A673 (cell line): ENCODE results near the gene ZNF141.

Source experiments
- CTCF ChIP-seq: fragments of 300-800, 200-600 bp; sonication (generic); conservative IDR thresholded peaks from 2 replicates; pipeline ENCODE4 v1.5.1; 2017; ENCODE audit warnings: low read depth, mild to moderate bottlenecking, antibody characterized with exemption, low read length, moderate library complexity, mixed read lengths
- EZH2 ChIP-seq: fragments of 200-600 bp; sonication (generic); IDR thresholded peaks from 2 replicates; pipeline ENCODE4 v1.6.1; 2017; ENCODE audit warnings: borderline replicate concordance, low read depth, mild to moderate bottlenecking, mixed read lengths, antibody characterized with exemption, low read length; ENCODE audit not compliant: poor library complexity, severe bottlenecking

DNA sequence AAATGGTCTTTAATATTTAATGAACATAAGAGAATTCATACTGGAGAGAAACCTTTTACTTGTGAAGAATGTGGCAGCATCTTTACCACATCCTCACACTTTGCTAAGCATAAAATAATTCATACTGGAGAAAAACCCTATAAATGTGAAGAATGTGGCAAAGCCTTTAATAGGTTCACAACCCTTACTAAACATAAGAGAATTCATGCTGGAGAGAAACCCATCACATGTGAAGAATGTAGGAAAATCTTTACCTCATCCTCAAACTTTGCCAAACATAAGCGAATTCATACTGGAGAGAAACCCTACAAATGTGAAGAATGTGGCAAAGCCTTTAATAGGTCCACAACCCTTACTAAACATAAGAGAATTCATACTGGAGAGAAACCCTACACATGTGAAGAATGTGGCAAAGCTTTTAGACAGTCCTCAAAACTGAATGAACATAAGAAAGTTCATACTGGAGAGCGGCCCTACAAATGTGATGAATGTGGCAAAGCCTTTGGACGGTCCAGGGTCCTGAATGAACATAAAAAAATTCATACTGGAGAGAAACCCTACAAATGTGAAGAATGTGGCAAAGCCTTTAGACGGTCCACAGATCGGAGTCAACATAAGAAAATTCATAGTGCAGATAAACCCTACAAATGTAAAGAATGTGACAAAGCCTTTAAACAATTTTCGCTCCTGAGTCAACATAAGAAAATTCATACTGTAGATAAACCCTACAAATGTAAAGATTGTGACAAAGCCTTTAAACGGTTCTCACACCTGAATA is 35.6 kb downstream of the ZNF141 start:
- TF ChIP-seq CTCF (no peak), EZH2 (no peak)
